DMS153 (cell line): ENCODE measurements around the gene P2RX4.
"Not testable (repeated sequence)": the region's sequence is repeated elsewhere in the genome, so short reads cannot be mapped to it uniquely, and the experiment has no call there.

Source experiments
- DNase-seq: peaks from one replicate; lab custom pipeline; 2025; lab: John Stamatoyannopoulos, UW

Gene P2RX4

GRCh38 chr12:121222847-121223246 lies 12.9 kb downstream of the P2RX4 start:
- DNase-seq = no peak

- DNase-seq = no peak
Observed at GRCh38 chr12:121223292-121224285, 13.7 kb downstream of the P2RX4 start.

GRCh38 chr12:121224591-121224990 lies 14.7 kb downstream of the P2RX4 start:
- no peak for DNase-seq

GRCh38 chr12:121226399-121226798 lies 16.5 kb downstream of the P2RX4 start:
- no peak for DNase-seq

GRCh38 chr12:121226871-121227270 lies 16.9 kb downstream of the P2RX4 start:
- DNase-seq = not testable (repeated sequence)

- peak; percentile 84 for DNase-seq
Observed at GRCh38 chr12:121227294-121227693, 17.4 kb downstream of the P2RX4 start.

- no peak for DNase-seq
Observed at GRCh38 chr12:121228919-121229665, 19.2 kb downstream of the P2RX4 start.

- DNase-seq = not testable (repeated sequence)
Observed at GRCh38 chr12:121229826-121230537, 20.1 kb downstream of the P2RX4 start.

GRCh38 chr12:121230538-121230907 lies 20.6 kb downstream of the P2RX4 start:
- no peak for DNase-seq

GRCh38 chr12:121232163-121232562 lies 22.2 kb downstream of the P2RX4 start:
- no peak for DNase-seq

- no peak for DNase-seq
Observed at GRCh38 chr12:121232977-121233627, 23.2 kb downstream of the P2RX4 start.

- no peak for DNase-seq
Observed at GRCh38 chr12:121233628-121234020, 23.7 kb downstream of the P2RX4 start.

- DNase-seq = no peak
Observed at GRCh38 chr12:121236776-121237175, 26.8 kb downstream of the P2RX4 start.

GRCh38 chr12:121237415-121237814 lies 27.5 kb downstream of the P2RX4 start:
- peak; percentile 8 for DNase-seq

- DNase-seq = peak; percentile 37
Observed at GRCh38 chr12:121238086-121238485, 28.2 kb downstream of the P2RX4 start.

GRCh38 chr12:121238604-121239350 lies 28.8 kb downstream of the P2RX4 start:
- DNase-seq = peak; percentile 86

GRCh38 chr12:121239351-121240061 lies 29.6 kb downstream of the P2RX4 start:
- no peak for DNase-seq

- no peak for DNase-seq
Observed at GRCh38 chr12:121240062-121240420, 30.1 kb downstream of the P2RX4 start.

GRCh38 chr12:121240484-121241101 lies 30.7 kb downstream of the P2RX4 start:
- DNase-seq = no peak
